Keratinocyte (primary cell): Measurements from ENCODE around the gene OVCH1. TPM values are rescaled to one million over a fixed set of nuclear protein-coding genes. Genes with fewer than 3 reads are reported as not detected.

ENCODE experiments used
- DNase-seq: peaks from one replicate; pipeline ENCODE4 v3.0.0-alpha.2; 2011; ENCODE audit warnings: low read depth, missing footprints, low spot score
- FAIRE-seq: peaks from 2 replicates; lab custom pipeline; 2011; peaks lifted over from hg19 to GRCh38; lab: Jason Lieb, UNC
- H2AFZ ChIP-seq: 2 replicates; pipeline ENCODE4 v1.6.0; 2012; ENCODE audit warnings: low read length, control low read depth, inconsistent platforms; ENCODE audit not compliant: control insufficient read depth
- H3K27ac ChIP-seq: 2 replicates; pipeline ENCODE4 v1.5.1; 2011; ENCODE audit warnings: low read length; ENCODE audit not compliant: control insufficient read depth, insufficient read depth
- H3K27me3 ChIP-seq: 3 replicates; pipeline ENCODE4 v1.6.0; 2011; ENCODE audit warnings: low read length; ENCODE audit not compliant: control insufficient read depth, insufficient read depth; ENCODE audit errors: extremely low read depth
- H3K36me3 ChIP-seq, 2 experiments: 2 replicates in 1 of 2; 3 replicates in 1 of 2; pipeline ENCODE4 v1.5.1; 2011; ENCODE audit warnings: low read length in 2 of 2, mild to moderate bottlenecking in 1 of 2; ENCODE audit not compliant: control insufficient read depth in 2 of 2, insufficient read depth in 2 of 2; ENCODE audit errors: extremely low read depth in 1 of 2
- H3K4me1 ChIP-seq: 3 replicates; pipeline ENCODE4 v1.5.1; 2011; ENCODE audit warnings: low read length; ENCODE audit not compliant: control insufficient read depth, insufficient read depth; ENCODE audit errors: extremely low read depth
- H3K4me2 ChIP-seq: 3 replicates; pipeline ENCODE4 v1.6.0; 2011; ENCODE audit warnings: low read depth, low read length; ENCODE audit not compliant: control insufficient read depth, insufficient read depth; ENCODE audit errors: extremely low read depth
- H3K4me3 ChIP-seq, 3 experiments: fragments of 200-600 bp in 1 of 3; sonication (generic) in 1 of 3; 2 replicates in 2 of 3; 3 replicates in 1 of 3; pipeline ENCODE4 v1.5.1; 2011 to 2016; ENCODE audit warnings: low read length in 3 of 3, mild to moderate bottlenecking in 3 of 3, control low read depth in 2 of 3, inconsistent platforms in 1 of 3, low read depth in 1 of 3, mixed read lengths in 1 of 3, mixed run types in 1 of 3, moderate library complexity in 1 of 3; ENCODE audit not compliant: control insufficient read depth in 2 of 3, insufficient read depth in 2 of 3; ENCODE audit errors: extremely low read depth in 1 of 3
- H3K79me2 ChIP-seq: 2 replicates; pipeline ENCODE4 v1.6.0; 2012; ENCODE audit warnings: low read length; ENCODE audit not compliant: control insufficient read depth, insufficient read depth
- H3K9ac ChIP-seq: 3 replicates; pipeline ENCODE4 v1.6.0; 2011; ENCODE audit warnings: low read length; ENCODE audit not compliant: control insufficient read depth, insufficient read depth; ENCODE audit errors: extremely low read depth
- H3K9me1 ChIP-seq: 3 replicates; pipeline ENCODE4 v1.6.0; 2011; ENCODE audit warnings: low read length; ENCODE audit not compliant: control insufficient read depth, insufficient read depth; ENCODE audit errors: extremely low read depth
- H3K9me3 ChIP-seq: 2 replicates; pipeline ENCODE4 v1.5.1; 2012; ENCODE audit warnings: low read depth, low read length; ENCODE audit not compliant: control insufficient read depth
- H4K20me1 ChIP-seq: 3 replicates; pipeline ENCODE4 v1.6.0; 2011; ENCODE audit warnings: low read length; ENCODE audit not compliant: control insufficient read depth, insufficient read depth; ENCODE audit errors: extremely low read depth
- CTCF ChIP-seq, 3 experiments: IDR thresholded peaks in 1 of 3; conservative IDR thresholded peaks in 1 of 3; optimal IDR thresholded peaks in 1 of 3; 2 replicates in 2 of 3; 3 replicates in 1 of 3; pipeline versions ENCODE3 to v1.5.1; 2011; ENCODE audit warnings: low read length in 3 of 3, mild to moderate bottlenecking in 3 of 3, moderate library complexity in 2 of 3, control low read depth in 1 of 3, inconsistent platforms in 1 of 3; ENCODE audit not compliant: insufficient read depth in 2 of 3; ENCODE audit errors: extremely low read depth in 1 of 3
- EZH2 ChIP-seq: IDR thresholded peaks from one replicate; pipeline ENCODE4 v1.6.1; 2012; ENCODE audit warnings: inconsistent platforms, mild to moderate bottlenecking, low read length, moderate library complexity
- dilution Hi-C: fragments of 300-500 bp; cut with MboI; formaldehyde crosslinking; loops from one replicate; pipeline ENCODE4 v1.7.0; 2020; ENCODE audit warnings: low sequenced_read_pairs; ENCODE audit not compliant: extremely low pct_ligation_motif_present
- polyA plus RNA-seq, 5 experiments: library from polyadenylated mRNA; depleted of rRNA in 3 of 5; stranded (reverse) in 3 of 5; stranded (forward) in 1 of 5; unstranded in 1 of 5; fragments of >200 nt; gene quantifications; 1 replicate in 1 of 5; 2 replicates in 3 of 5; 3 replicates in 1 of 5; pipeline versions ENCODE4 v1.2.1 to v1.2.3, GENCODE V29; 2011 to 2012; ENCODE audit warnings: missing spikeins in 2 of 5, low read depth in 1 of 5, low replicate concordance in 1 of 5

The OVCH1 gene
- polyA plus RNA-seq, 1 donor (not counting 4 experiments of a cell fraction or from before 2014, with no cell fraction given), result 0.04 TPM

GRCh38 chr12:29425722-29426121 lies 71.8 kb downstream of the OVCH1 start:
- H3K4me3 ChIP-seq, result no peak overlapping the region
- no peak for FAIRE-seq
- H3K4me2 ChIP-seq, result no peak overlapping the region
- H3K36me3 ChIP-seq, result no peaks in the 10 kb centered on the region
- no peak for DNase-seq
- H3K79me2 ChIP-seq, result no peaks in the 10 kb centered on the region
- H3K9ac ChIP-seq, result no peak overlapping the region
- no peaks in the 10 kb centered on the region for H3K27me3 ChIP-seq
- TF ChIP-seq EZH2 (no peak), CTCF (optimal IDR thresholded peaks at IDR 0.05 in 1 of 3, IDR thresholded peaks at IDR 0.05 in 1 of 3, conservative IDR thresholded peaks at IDR 0.05 in 1 of 3; ENCODE audit: extremely low read depth in 1 of 3, insufficient read depth in 2 of 3, low read length in 3 of 3) (no peak)
- no peaks in the 10 kb centered on the region for H4K20me1 ChIP-seq
- no peaks in the 10 kb centered on the region for H3K9me3 ChIP-seq
- no peak overlapping the region for H3K27ac ChIP-seq
- H2AFZ ChIP-seq, result no peak overlapping the region
- dilution Hi-C loops, result no loop called here
- H3K4me1 ChIP-seq, result peaks cover 15% of the 10 kb centered on the region
- no peaks in the 10 kb centered on the region for H3K9me1 ChIP-seq

GRCh38 chr12:29416748-29417147 lies 80.7 kb downstream of the OVCH1 start:
- Histone ChIP-seq H3K9ac (no peak overlapping the region), H4K20me1 (no peaks in the 10 kb centered on the region), H3K36me3 (no peaks in the 10 kb centered on the region), H3K4me2 (no peak overlapping the region), H3K4me1 (no peaks in the 10 kb centered on the region), H3K79me2 (no peaks in the 10 kb centered on the region), H3K27ac (no peak overlapping the region), H3K27me3 (no peaks in the 10 kb centered on the region), H3K4me3 (no peak overlapping the region), H2AFZ (no peak overlapping the region), H3K9me1 (no peaks in the 10 kb centered on the region), H3K9me3 (no peaks in the 10 kb centered on the region)
- DNase-seq (no peak), FAIRE-seq (no peak)
- dilution Hi-C loops, result no loop called here
- no peak for TF ChIP-seq EZH2
- TF ChIP-seq CTCF (optimal IDR thresholded peaks at IDR 0.05 in 1 of 3, IDR thresholded peaks at IDR 0.05 in 1 of 3, conservative IDR thresholded peaks at IDR 0.05 in 1 of 3; ENCODE audit: extremely low read depth in 1 of 3, insufficient read depth in 2 of 3, low read length in 3 of 3), result no peak
